ENCODE measurements around the gene D2HGDH. TPM values are rescaled to one million over a fixed set of nuclear protein-coding genes. Genes with fewer than 3 reads are reported as not detected.

D2HGDH gene
- total RNA-seq, 1 donor from 2014 or later, result 36.5 TPM

GRCh38 chr2:241744028-241744754 is 9.8 kb downstream of the D2HGDH start:
- Mint-ChIP-seq H3K27me3 (ENCODE audit: low read depth) (no peaks in the 10 kb centered on the region), H3K4me1 (ENCODE audit: low read depth) (peaks cover 16% of the 10 kb centered on the region), H3K9me3 (peaks cover 4% of the 10 kb centered on the region), H3K36me3 (ENCODE audit: low read depth) (peaks cover 38% of the 10 kb centered on the region), H3K27ac (no peak overlapping the region), H3K4me3 (ENCODE audit: low read depth) (no peak overlapping the region)
- intact Hi-C loops (cut with micrococcal nuclease), result no loop called here
- no peak for DNase-seq (ENCODE audit: low spot score)

- Mint-ChIP-seq H3K9me3 (peaks cover 4% of the 10 kb centered on the region), H3K27me3 (ENCODE audit: low read depth) (no peaks in the 10 kb centered on the region), H3K27ac (no peak overlapping the region), H3K36me3 (ENCODE audit: low read depth) (peaks cover 43% of the 10 kb centered on the region), H3K4me1 (ENCODE audit: low read depth) (peaks cover 6% of the 10 kb centered on the region), H3K4me3 (ENCODE audit: low read depth) (no peak overlapping the region)
- no peak for DNase-seq (ENCODE audit: low spot score)
- intact Hi-C loops (cut with micrococcal nuclease), result no loop called here
Observed at GRCh38 chr2:241745276-241745675, 10.8 kb downstream of the D2HGDH start.

GRCh38 chr2:241746084-241746483 is 11.7 kb downstream of the D2HGDH start:
- Mint-ChIP-seq H3K36me3 (ENCODE audit: low read depth) (peaks cover 44% of the 10 kb centered on the region), H3K4me1 (ENCODE audit: low read depth) (peaks cover 2% of the 10 kb centered on the region), H3K9me3 (peaks cover 4% of the 10 kb centered on the region), H3K27me3 (ENCODE audit: low read depth) (no peaks in the 10 kb centered on the region), H3K4me3 (ENCODE audit: low read depth) (no peak overlapping the region), H3K27ac (no peak overlapping the region)
- DNase-seq (ENCODE audit: low spot score), result no peak
- intact Hi-C loops (cut with micrococcal nuclease), result no loop called here

- H3K4me1 Mint-ChIP-seq (ENCODE audit: low read depth), result no peaks in the 10 kb centered on the region
- peaks cover 47% of the 10 kb centered on the region for H3K36me3 Mint-ChIP-seq (ENCODE audit: low read depth)
- intact Hi-C loops (cut with micrococcal nuclease), result no loop called here
- no peak overlapping the region for H3K4me3 Mint-ChIP-seq (ENCODE audit: low read depth)
- no peak for DNase-seq (ENCODE audit: low spot score)
- H3K9me3 Mint-ChIP-seq, result peaks cover 4% of the 10 kb centered on the region
- H3K27me3 Mint-ChIP-seq (ENCODE audit: low read depth), result no peaks in the 10 kb centered on the region
- no peak overlapping the region for H3K27ac Mint-ChIP-seq
Observed at GRCh38 chr2:241748468-241749256, 14.2 kb downstream of the D2HGDH start.

- Mint-ChIP-seq H3K4me3 (ENCODE audit: low read depth) (no peak overlapping the region), H3K4me1 (ENCODE audit: low read depth) (no peaks in the 10 kb centered on the region), H3K36me3 (ENCODE audit: low read depth) (peaks cover 39% of the 10 kb centered on the region), H3K27me3 (ENCODE audit: low read depth) (no peaks in the 10 kb centered on the region), H3K9me3 (peaks cover 4% of the 10 kb centered on the region), H3K27ac (no peak overlapping the region)
- no peak for DNase-seq (ENCODE audit: low spot score)
- intact Hi-C loops (cut with micrococcal nuclease), result no loop called here
Observed at GRCh38 chr2:241750076-241750840, 15.8 kb downstream of the D2HGDH start.

- no peaks in the 10 kb centered on the region for H3K27me3 Mint-ChIP-seq (ENCODE audit: low read depth)
- peaks cover under 1% of the 10 kb centered on the region for H3K9me3 Mint-ChIP-seq
- no peaks in the 10 kb centered on the region for H3K4me1 Mint-ChIP-seq (ENCODE audit: low read depth)
- no peak for DNase-seq (ENCODE audit: low spot score)
- no peak overlapping the region for H3K27ac Mint-ChIP-seq
- H3K4me3 Mint-ChIP-seq (ENCODE audit: low read depth), result no peak overlapping the region
- intact Hi-C loops (cut with micrococcal nuclease), result no loop called here
- peaks cover 34% of the 10 kb centered on the region for H3K36me3 Mint-ChIP-seq (ENCODE audit: low read depth)
Observed at GRCh38 chr2:241751152-241751551, 16.7 kb downstream of the D2HGDH start.

- Mint-ChIP-seq H3K4me3 (ENCODE audit: low read depth) (no peak overlapping the region), H3K9me3 (no peaks in the 10 kb centered on the region), H3K27ac (no peak overlapping the region), H3K36me3 (ENCODE audit: low read depth) (peaks cover 31% of the 10 kb centered on the region), H3K27me3 (ENCODE audit: low read depth) (no peaks in the 10 kb centered on the region), H3K4me1 (ENCODE audit: low read depth) (no peaks in the 10 kb centered on the region)
- DNase-seq (ENCODE audit: low spot score), result no peak
- intact Hi-C loops (cut with micrococcal nuclease), result no loop called here
Observed at GRCh38 chr2:241751776-241752175, 17.3 kb downstream of the D2HGDH start.

GRCh38 chr2:241752253-241752652 is 17.8 kb downstream of the D2HGDH start:
- Mint-ChIP-seq H3K9me3 (no peaks in the 10 kb centered on the region), H3K36me3 (ENCODE audit: low read depth) (peaks cover 28% of the 10 kb centered on the region), H3K27ac (no peak overlapping the region), H3K27me3 (ENCODE audit: low read depth) (no peaks in the 10 kb centered on the region), H3K4me1 (ENCODE audit: low read depth) (no peaks in the 10 kb centered on the region), H3K4me3 (ENCODE audit: low read depth) (no peak overlapping the region)
- no peak for DNase-seq (ENCODE audit: low spot score)
- intact Hi-C loops (cut with micrococcal nuclease), result no loop called here

GRCh38 chr2:241752689-241753276 is 18.4 kb downstream of the D2HGDH start:
- Mint-ChIP-seq H3K36me3 (ENCODE audit: low read depth) (peaks cover 27% of the 10 kb centered on the region), H3K27ac (no peak overlapping the region), H3K4me1 (ENCODE audit: low read depth) (no peaks in the 10 kb centered on the region), H3K27me3 (ENCODE audit: low read depth) (no peaks in the 10 kb centered on the region), H3K4me3 (ENCODE audit: low read depth) (no peak overlapping the region), H3K9me3 (no peaks in the 10 kb centered on the region)
- intact Hi-C loops (cut with micrococcal nuclease), result no loop called here
- DNase-seq (ENCODE audit: low spot score), result no peak

GRCh38 chr2:241753493-241753892 is 19.1 kb downstream of the D2HGDH start:
- Mint-ChIP-seq H3K9me3 (no peaks in the 10 kb centered on the region), H3K27ac (no peak overlapping the region), H3K36me3 (ENCODE audit: low read depth) (peaks cover 34% of the 10 kb centered on the region), H3K4me1 (ENCODE audit: low read depth) (no peaks in the 10 kb centered on the region), H3K27me3 (ENCODE audit: low read depth) (no peaks in the 10 kb centered on the region), H3K4me3 (ENCODE audit: low read depth) (no peak overlapping the region)
- DNase-seq (ENCODE audit: low spot score), result no peak
- intact Hi-C loops (cut with micrococcal nuclease), result no loop called here

GRCh38 chr2:241754042-241754441 is 19.6 kb downstream of the D2HGDH start:
- no peaks in the 10 kb centered on the region for H3K27me3 Mint-ChIP-seq (ENCODE audit: low read depth)
- intact Hi-C loops (cut with micrococcal nuclease), result no loop called here
- H3K4me3 Mint-ChIP-seq (ENCODE audit: low read depth), result no peak overlapping the region
- H3K9me3 Mint-ChIP-seq, result no peaks in the 10 kb centered on the region
- DNase-seq (ENCODE audit: low spot score), result no peak
- no peak overlapping the region for H3K27ac Mint-ChIP-seq
- H3K36me3 Mint-ChIP-seq (ENCODE audit: low read depth), result peaks cover 35% of the 10 kb centered on the region
- H3K4me1 Mint-ChIP-seq (ENCODE audit: low read depth), result no peaks in the 10 kb centered on the region

GRCh38 chr2:241755166-241755565 is 20.7 kb downstream of the D2HGDH start:
- Mint-ChIP-seq H3K27ac (no peak overlapping the region), H3K9me3 (no peaks in the 10 kb centered on the region), H3K27me3 (ENCODE audit: low read depth) (no peaks in the 10 kb centered on the region), H3K36me3 (ENCODE audit: low read depth) (peaks cover 36% of the 10 kb centered on the region), H3K4me1 (ENCODE audit: low read depth) (no peaks in the 10 kb centered on the region), H3K4me3 (ENCODE audit: low read depth) (no peak overlapping the region)
- no peak for DNase-seq (ENCODE audit: low spot score)
- intact Hi-C loops (cut with micrococcal nuclease), result no loop called here
